Ovary (tissue), 9 donors: ENCODE data around the gene SLC1A7. TPM values are rescaled to one million over a fixed set of nuclear protein-coding genes. Genes with fewer than 3 reads are reported as not detected.

Source experiments
- DNase-seq, 5 donors: peaks; one replicate each; pipeline ENCODE4 v3.0.0-alpha.2; 2019 to 2020
- H3K27ac ChIP-seq, 2 donors: fragments of 200-600 bp; one replicate each; pipeline versions ENCODE4 v1.5.1 to v1.8.0; 2019 to 2022
- H3K27me3 ChIP-seq: fragments of 200-600 bp; one replicate; pipeline ENCODE4 v1.8.0; 2022
- H3K36me3 ChIP-seq: fragments of 200-600 bp; sonication (generic); one replicate; pipeline ENCODE4 v1.5.1; 2019
- H3K4me1 ChIP-seq: one replicate; pipeline ENCODE4 v1.8.1; 2013; ENCODE audit warnings: mild to moderate bottlenecking, moderate library complexity; ENCODE audit not compliant: insufficient read depth
- H3K4me3 ChIP-seq: fragments of 200-600 bp; sonication (generic); one replicate; pipeline ENCODE4 v1.5.1; 2017
- H3K9me3 ChIP-seq, 2 donors: fragments of 200-600 bp in 1 of 2; sonication (generic) in 1 of 2; one replicate each; pipeline versions ENCODE4 v1.5.1 to v1.8.1; 2013 to 2019; ENCODE audit warnings: mild to moderate bottlenecking in 1 of 2, moderate library complexity in 1 of 2
- EP300 ChIP-seq: sonication (generic); formaldehyde crosslinking; IDR thresholded peaks from one replicate; pipeline ENCODE4 v1.6.1; 2017; ENCODE audit warnings: antibody characterized with exemption
- POLR2A ChIP-seq: fragments of 450-650 bp; IDR thresholded peaks from one replicate; pipeline ENCODE4 v1.6.1; 2017; ENCODE audit warnings: antibody characterized with exemption, mild to moderate bottlenecking, moderate library complexity
- WGBS, 3 donors: extraction: QIAGEN DNeasy Blood & Tissue Kit in 1 of 3; methylation state at CpG; one replicate each; pipeline versions ENCODE4 v1.1.5 to v1.1.7; 2013 to 2017; 5-methylcytosine and 5-hydroxymethylcytosine counted together
- intact Hi-C, 4 donors: fragments of 100-400 bp; cut with DNase I; formaldehyde crosslinking; loops; one replicate each; pipeline versions ENCODE4 v1.11.0 to v1.15.1; 2022 to 2023
- polyA plus RNA-seq, 2 donors: library from polyadenylated mRNA; stranded (reverse); fragments of 200-250 nt in 1 of 2; fragments of 350-450 nt in 1 of 2; fragmentation: Illumina TruSeq in 1 of 2; extraction: RNeasy Lipid Tissue Mini Kit (QIAGEN cat#74804) in 1 of 2; gene quantifications; one replicate each; pipeline ENCODE4 v1.2.3, GENCODE V29; 2013 to 2014
- total RNA-seq, 7 donors: library from RNA; depleted of rRNA in 2 of 7; stranded (reverse); fragments of >200 nt in 2 of 7; fragmentation: NEBNext Ultra II Directional in 3 of 7; extraction: Animal tissue kit (Norgen Biotek cat#: 25700) in 3 of 7; gene quantifications; one replicate each; pipeline versions ENCODE4 v1.1.0 to v1.2.4, GENCODE V29; 2016 to 2023
- TF ChIP-seq, protein P1 (sequence below), 3 donors: fragments of 450-650 bp in 2 of 3; fragments of 200-600 bp in 1 of 3; IDR thresholded peaks; one replicate each; pipeline versions ENCODE4 v1.5.1 to v1.8.0; 2016 to 2022; ENCODE audit warnings: antibody characterized with exemption in 3 of 3, mild to moderate bottlenecking in 1 of 3
- donor health status: DM: no; HTN: no; CAD: no; lungs with moderate emphysema.
- donor health status: DM: no; HTN: no; CAD: no.
- donor health status: Bipolar disorder and iron deficiency.
- donor health status: DM: yes; HTN: yes; CAD: no.
- donor health status: DM: no; HTN: no; CAD: no.
- donor health status: DM: yes; HTN: yes; CAD: no.

The SLC1A7 gene
- total and polyA plus RNA-seq, 9 donors = 0.25 to 0.28 TPM; not detected in 7

- intact Hi-C loops = no loop called here
- Histone ChIP-seq H3K9me3 (no peaks in the 10 kb centered on the region), H3K36me3 (no peaks in the 10 kb centered on the region), H3K4me3 (no peak overlapping the region), H3K27me3 (no peaks in the 10 kb centered on the region), H3K4me1 (no peaks in the 10 kb centered on the region), H3K27ac (no peak overlapping the region)
- TF ChIP-seq, protein P1, sequence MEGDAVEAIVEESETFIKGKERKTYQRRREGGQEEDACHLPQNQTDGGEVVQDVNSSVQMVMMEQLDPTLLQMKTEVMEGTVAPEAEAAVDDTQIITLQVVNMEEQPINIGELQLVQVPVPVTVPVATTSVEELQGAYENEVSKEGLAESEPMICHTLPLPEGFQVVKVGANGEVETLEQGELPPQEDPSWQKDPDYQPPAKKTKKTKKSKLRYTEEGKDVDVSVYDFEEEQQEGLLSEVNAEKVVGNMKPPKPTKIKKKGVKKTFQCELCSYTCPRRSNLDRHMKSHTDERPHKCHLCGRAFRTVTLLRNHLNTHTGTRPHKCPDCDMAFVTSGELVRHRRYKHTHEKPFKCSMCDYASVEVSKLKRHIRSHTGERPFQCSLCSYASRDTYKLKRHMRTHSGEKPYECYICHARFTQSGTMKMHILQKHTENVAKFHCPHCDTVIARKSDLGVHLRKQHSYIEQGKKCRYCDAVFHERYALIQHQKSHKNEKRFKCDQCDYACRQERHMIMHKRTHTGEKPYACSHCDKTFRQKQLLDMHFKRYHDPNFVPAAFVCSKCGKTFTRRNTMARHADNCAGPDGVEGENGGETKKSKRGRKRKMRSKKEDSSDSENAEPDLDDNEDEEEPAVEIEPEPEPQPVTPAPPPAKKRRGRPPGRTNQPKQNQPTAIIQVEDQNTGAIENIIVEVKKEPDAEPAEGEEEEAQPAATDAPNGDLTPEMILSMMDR (IDR thresholded peaks at IDR 0.05) = no peak
- TF ChIP-seq EP300 = no peak
- TF ChIP-seq POLR2A = no peak
- WGBS, 3 donors = 89 to 90% (median 90%) methylated on average over 11 of the region's 11 CpGs
- no peak for DNase-seq
Measured at GRCh38 chr1:53089478-53090226, 52.8 kb downstream of the SLC1A7 start.

DNA sequence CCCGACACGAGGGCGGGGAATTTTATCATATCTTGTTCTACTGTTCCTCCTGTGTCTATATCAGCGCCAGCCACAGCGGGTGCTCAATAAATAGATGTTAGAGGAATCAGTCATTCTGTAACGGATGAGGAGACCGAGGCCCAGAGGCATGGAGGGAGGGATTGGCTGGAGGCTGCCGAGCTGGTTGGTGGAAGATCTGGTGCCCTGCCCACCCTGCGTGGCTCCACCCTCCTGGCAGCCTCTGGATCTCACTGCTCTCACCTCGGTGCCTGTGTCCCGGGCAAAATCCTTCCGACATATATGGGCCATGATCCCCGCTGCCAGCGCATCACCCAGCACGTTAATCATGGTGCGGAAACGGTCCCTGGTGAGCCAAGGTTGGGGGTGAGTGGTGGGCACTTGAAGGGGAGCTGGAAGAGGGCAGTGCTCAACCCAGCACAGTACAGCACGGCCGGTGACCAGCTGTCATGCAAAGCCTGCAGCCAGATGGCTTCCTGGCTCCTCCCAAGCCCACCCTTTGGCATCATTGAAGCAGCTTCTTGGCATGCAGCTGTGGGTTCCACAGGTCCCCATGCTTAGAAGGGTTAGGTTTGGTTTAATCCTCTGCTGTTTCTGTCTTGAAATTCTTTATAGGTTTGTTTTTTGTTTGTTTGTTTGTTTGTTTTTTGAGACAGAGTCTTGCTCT is 53.7 kb downstream of the SLC1A7 start:
- DNase-seq = no peak
- no peak for TF ChIP-seq EP300
- TF ChIP-seq, protein P1 (IDR thresholded peaks at IDR 0.05) = no peak
- TF ChIP-seq POLR2A = no peak
- H3K36me3 ChIP-seq = no peaks in the 10 kb centered on the region
- H3K9me3 ChIP-seq = no peaks in the 10 kb centered on the region
- no peaks in the 10 kb centered on the region for H3K4me1 ChIP-seq
- intact Hi-C loops = no loop called here
- 83 to 84% (median 84%) methylated on average over 19 of the region's 19 CpGs for WGBS, 3 donors
- H3K4me3 ChIP-seq = no peak overlapping the region
- no peaks in the 10 kb centered on the region for H3K27me3 ChIP-seq
- no peak overlapping the region for H3K27ac ChIP-seq

- intact Hi-C loops = no loop called here
- TF ChIP-seq, protein P1 (IDR thresholded peaks at IDR 0.05) = no peak
- TF ChIP-seq EP300 = no peak
- no peak for TF ChIP-seq POLR2A
- no peaks in the 10 kb centered on the region for H3K4me1 ChIP-seq
- H3K9me3 ChIP-seq = no peaks in the 10 kb centered on the region
- no peak for DNase-seq
- WGBS, 3 donors = 89 to 91% (median 89%) methylated on average over 26 to 27 of the region's 27 CpGs
- no peak overlapping the region for H3K4me3 ChIP-seq
- no peak overlapping the region for H3K27ac ChIP-seq
- no peaks in the 10 kb centered on the region for H3K27me3 ChIP-seq
- H3K36me3 ChIP-seq = no peaks in the 10 kb centered on the region
Measured at GRCh38 chr1:53087332-53088285, 54.8 kb downstream of the SLC1A7 start.

GRCh38 chr1:53086491-53087070 is 55.9 kb downstream of the SLC1A7 start:
- H3K4me1 ChIP-seq = no peaks in the 10 kb centered on the region
- no peak for DNase-seq
- H3K27me3 ChIP-seq = no peaks in the 10 kb centered on the region
- intact Hi-C loops = no loop called here
- H3K36me3 ChIP-seq = no peaks in the 10 kb centered on the region
- H3K4me3 ChIP-seq = no peak overlapping the region
- H3K9me3 ChIP-seq = no peaks in the 10 kb centered on the region
- no peak for TF ChIP-seq POLR2A
- TF ChIP-seq, protein P1 (IDR thresholded peaks at IDR 0.05) = no peak
- no peak for TF ChIP-seq EP300
- no peak overlapping the region for H3K27ac ChIP-seq
- 55 to 66% (median 58%) methylated on average over 4 of the region's 4 CpGs for WGBS, 3 donors
